Left ventricle myocardium inferior (tissue), 1 donor: Measurements from ENCODE around the gene MSANTD2. TPM values are rescaled to one million over a fixed set of nuclear protein-coding genes. Genes with fewer than 3 reads are reported as not detected.
A peak's percentile ranks its signal among the peaks of the same experiment; 100 is the strongest.

Experiments used
- DNase-seq: peaks from one replicate; pipeline ENCODE4 v3.0.0-alpha.2; 2020
- H3K27ac ChIP-seq: fragments of 200-600 bp; replicated peaks from 2 replicates; pipeline ENCODE4 v1.8.0; 2021
- H3K27me3 ChIP-seq: fragments of 200-600 bp; 2 replicates; pipeline ENCODE4 v1.8.0; 2021; ENCODE audit warnings: low read depth
- H3K36me3 ChIP-seq: fragments of 200-600 bp; 2 replicates; pipeline ENCODE4 v1.8.0; 2021
- H3K4me1 ChIP-seq: fragments of 200-600 bp; 2 replicates; pipeline ENCODE4 v1.8.0; 2021
- H3K4me3 ChIP-seq: fragments of 200-600 bp; 2 replicates; pipeline ENCODE4 v1.8.0; 2021; ENCODE audit warnings: mild to moderate bottlenecking, moderate library complexity
- H3K9me3 ChIP-seq: fragments of 200-600 bp; replicated peaks from 2 replicates; pipeline ENCODE4 v1.8.0; 2021
- intact Hi-C: fragments of 100-400 bp; cut with micrococcal nuclease; formaldehyde crosslinking; loops from one replicate; pipeline ENCODE4 v1.11.0; 2022
- total RNA-seq: library from RNA; stranded (reverse); fragmentation: NEBNext Ultra II Directional; extraction: Animal tissue kit (Norgen Biotek cat#: 25700); gene quantifications from one replicate; pipeline ENCODE4 v1.2.1, GENCODE V29; 2021
- TF ChIP-seq, protein P1 (sequence below): fragments of 200-600 bp; IDR thresholded peaks from 2 replicates; pipeline ENCODE4 v1.8.0; 2021; ENCODE audit warnings: antibody characterized with exemption, mild to moderate bottlenecking, borderline replicate concordance
- donor health status: DM: no; HTN: yes; CAD: no; lungs with severe emphysema.

The MSANTD2 gene
- total RNA-seq, 1 donor from 2014 or later = 2.7 TPM

GRCh38 chr11:124807660-124808270, 7.6 kb upstream of the MSANTD2 start:
- H3K27me3 ChIP-seq = no peaks in the 10 kb centered on the region
- intact Hi-C loops = no loop called here
- no peak for DNase-seq
- no peaks in the 10 kb centered on the region for H3K36me3 ChIP-seq
- H3K27ac ChIP-seq = no peak overlapping the region
- H3K4me1 ChIP-seq = peaks cover 12% of the 10 kb centered on the region
- no peaks in the 10 kb centered on the region for H3K9me3 ChIP-seq
- TF ChIP-seq, protein P1, sequence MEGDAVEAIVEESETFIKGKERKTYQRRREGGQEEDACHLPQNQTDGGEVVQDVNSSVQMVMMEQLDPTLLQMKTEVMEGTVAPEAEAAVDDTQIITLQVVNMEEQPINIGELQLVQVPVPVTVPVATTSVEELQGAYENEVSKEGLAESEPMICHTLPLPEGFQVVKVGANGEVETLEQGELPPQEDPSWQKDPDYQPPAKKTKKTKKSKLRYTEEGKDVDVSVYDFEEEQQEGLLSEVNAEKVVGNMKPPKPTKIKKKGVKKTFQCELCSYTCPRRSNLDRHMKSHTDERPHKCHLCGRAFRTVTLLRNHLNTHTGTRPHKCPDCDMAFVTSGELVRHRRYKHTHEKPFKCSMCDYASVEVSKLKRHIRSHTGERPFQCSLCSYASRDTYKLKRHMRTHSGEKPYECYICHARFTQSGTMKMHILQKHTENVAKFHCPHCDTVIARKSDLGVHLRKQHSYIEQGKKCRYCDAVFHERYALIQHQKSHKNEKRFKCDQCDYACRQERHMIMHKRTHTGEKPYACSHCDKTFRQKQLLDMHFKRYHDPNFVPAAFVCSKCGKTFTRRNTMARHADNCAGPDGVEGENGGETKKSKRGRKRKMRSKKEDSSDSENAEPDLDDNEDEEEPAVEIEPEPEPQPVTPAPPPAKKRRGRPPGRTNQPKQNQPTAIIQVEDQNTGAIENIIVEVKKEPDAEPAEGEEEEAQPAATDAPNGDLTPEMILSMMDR = no peak
- no peak overlapping the region for H3K4me3 ChIP-seq

DNA sequence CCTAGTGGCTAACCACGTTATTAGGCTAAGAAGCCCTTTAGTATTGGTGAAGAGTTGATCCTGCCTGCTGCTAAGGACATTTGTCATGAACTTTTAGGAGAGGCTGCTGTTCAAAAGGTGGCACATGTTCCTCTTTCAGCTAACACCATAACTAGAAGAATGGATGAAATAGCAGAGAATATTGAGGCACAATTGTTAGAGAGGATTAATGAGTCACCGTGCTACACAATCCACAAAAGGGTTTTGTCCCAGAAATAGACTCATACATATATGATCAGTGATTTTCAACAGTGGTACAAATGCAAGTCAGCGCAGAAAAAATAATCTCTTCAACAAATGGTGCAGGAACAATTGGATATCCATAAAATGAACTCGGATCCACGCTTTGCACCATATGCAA, 7.0 kb upstream of the MSANTD2 start:
- no peaks in the 10 kb centered on the region for H3K27me3 ChIP-seq
- no peak for DNase-seq
- H3K27ac ChIP-seq = no peak overlapping the region
- no peaks in the 10 kb centered on the region for H3K36me3 ChIP-seq
- H3K4me3 ChIP-seq = no peak overlapping the region
- TF ChIP-seq, protein P1 = no peak
- intact Hi-C loops = no loop called here
- H3K9me3 ChIP-seq = no peaks in the 10 kb centered on the region
- peaks cover 12% of the 10 kb centered on the region for H3K4me1 ChIP-seq

- TF ChIP-seq, protein P1 = no peak
- intact Hi-C loops = no loop called here
- Histone ChIP-seq H3K27ac (no peak overlapping the region), H3K36me3 (no peaks in the 10 kb centered on the region), H3K9me3 (no peaks in the 10 kb centered on the region), H3K27me3 (no peaks in the 10 kb centered on the region), H3K4me3 (no peak overlapping the region), H3K4me1 (peaks cover 33% of the 10 kb centered on the region)
- no peak for DNase-seq
Observed at GRCh38 chr11:124804884-124805283, 4.7 kb upstream of the MSANTD2 start.

- no peak for DNase-seq
- no peak overlapping the region for H3K27ac ChIP-seq
- intact Hi-C loops = no loop called here
- no peaks in the 10 kb centered on the region for H3K9me3 ChIP-seq
- TF ChIP-seq, protein P1 = no peak
- no peaks in the 10 kb centered on the region for H3K36me3 ChIP-seq
- no peaks in the 10 kb centered on the region for H3K27me3 ChIP-seq
- H3K4me3 ChIP-seq = no peak overlapping the region
- H3K4me1 ChIP-seq = peaks cover 64% of the 10 kb centered on the region
Observed at GRCh38 chr11:124801636-124802312, 1.6 kb upstream of the MSANTD2 start.

DNA sequence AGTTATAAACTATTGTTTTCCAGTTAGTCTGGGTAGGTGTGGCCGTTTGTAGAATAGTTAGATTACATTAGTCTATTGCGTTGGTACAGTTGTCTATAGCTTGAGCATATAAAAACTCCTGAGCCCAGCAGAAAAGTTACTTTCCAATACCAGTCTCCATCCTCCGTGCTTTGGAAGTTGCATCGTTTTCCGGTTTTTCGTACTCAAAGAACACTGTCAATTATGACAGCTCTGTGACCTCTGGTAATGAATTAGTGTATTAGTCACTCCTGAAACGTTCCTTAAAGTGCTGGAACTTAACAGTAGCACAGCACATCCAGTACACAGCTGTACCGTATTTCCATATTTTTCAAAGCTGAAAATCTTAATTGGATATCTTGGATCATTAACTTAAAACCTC, 808 bp upstream of the MSANTD2 start:
- DNase-seq = no peak
- Histone ChIP-seq H3K36me3 (no peaks in the 10 kb centered on the region), H3K27ac (peak overlapping the region; percentile 99), H3K9me3 (no peaks in the 10 kb centered on the region), H3K4me3 (peak overlapping the region; percentile 91), H3K27me3 (no peaks in the 10 kb centered on the region), H3K4me1 (peaks cover 67% of the 10 kb centered on the region)
- intact Hi-C loops = no loop called here
- TF ChIP-seq, protein P1 = no peak
